NOMO-1 treated with dmso at 0.1 percent for 144 hours (cell line): ENCODE results near the gene MRPL42.
"Not testable (repeated sequence)": the region's sequence is repeated elsewhere in the genome, so short reads cannot be mapped to it uniquely, and the experiment has no call there.

Experiments used
- DNase-seq: peaks from one replicate; lab custom pipeline; 2025; ENCODE audit not compliant: unreplicated experiment; lab: John Stamatoyannopoulos, UW

Gene MRPL42

GRCh38 chr12:93540466-93540865, 73.2 kb downstream of the MRPL42 start:
- DNase-seq, result no peak

GRCh38 chr12:93541578-93542225, 74.4 kb downstream of the MRPL42 start:
- DNase-seq, result no peak

GRCh38 chr12:93547778-93548177, 80.5 kb downstream of the MRPL42 start:
- no peak for DNase-seq

- no peak for DNase-seq
These were observed 81.9 kb downstream of the MRPL42 start for GRCh38 chr12:93549174-93549573.

GRCh38 chr12:93550748-93551611, 83.7 kb downstream of the MRPL42 start:
- DNase-seq, result no peak

- DNase-seq, result no peak
These were observed 85.1 kb downstream of the MRPL42 start for GRCh38 chr12:93552427-93552826.

- not testable (repeated sequence) for DNase-seq
These were observed 90.6 kb downstream of the MRPL42 start for GRCh38 chr12:93557879-93558278.

- DNase-seq, result not testable (repeated sequence)
These were observed 91.4 kb downstream of the MRPL42 start for GRCh38 chr12:93558685-93559084.

GRCh38 chr12:93563807-93564538, 96.7 kb downstream of the MRPL42 start:
- no peak for DNase-seq

GRCh38 chr12:93565760-93566159, 98.4 kb downstream of the MRPL42 start:
- no peak for DNase-seq
